GM23338 (cell line): ENCODE data around the gene CEP135. TPM values are rescaled to one million over a fixed set of nuclear protein-coding genes. Genes with fewer than 3 reads are reported as not detected.

Experiments used
- ATAC-seq: fragments of 200-7000 bp; cut with Tn5 transposase; 3 replicates; pipeline ENCODE4 v1.9.1; 2020
- DNase-seq: peaks from one replicate; pipeline ENCODE4 v3.0.0-alpha.2; 2015; ENCODE audit warnings: low spot score
- H2AFZ ChIP-seq: fragments of 200-600 bp; sonication (generic); 2 replicates; pipeline ENCODE4 v1.8.0; 2016; ENCODE audit warnings: antibody characterized with exemption, mild to moderate bottlenecking, moderate library complexity
- H3F3A ChIP-seq: fragments of 200-600 bp; sonication (generic); replicated peaks from 2 replicates; pipeline ENCODE4 v1.8.0; 2017; ENCODE audit warnings: antibody characterized with exemption, mixed run types, low read depth
- H3K27ac ChIP-seq: fragments of 200-600 bp; sonication (generic); 2 replicates; pipeline ENCODE4 v1.6.1; 2016; ENCODE audit warnings: low read depth
- H3K27me3 ChIP-seq: fragments of 200-600 bp; sonication (generic); 2 replicates; pipeline ENCODE4 v1.8.0; 2016; ENCODE audit warnings: mild to moderate bottlenecking, mixed run types, moderate library complexity; ENCODE audit not compliant: insufficient read depth
- H3K36me3 ChIP-seq: fragments of 200-600 bp; sonication (generic); 2 replicates; pipeline ENCODE4 v1.8.0; 2016; ENCODE audit warnings: mild to moderate bottlenecking; ENCODE audit not compliant: insufficient read depth
- H3K4me1 ChIP-seq: fragments of 200-600 bp; sonication (generic); 2 replicates; pipeline ENCODE4 v1.8.0; 2016; ENCODE audit warnings: mild to moderate bottlenecking, moderate library complexity; ENCODE audit not compliant: insufficient read depth
- H3K4me2 ChIP-seq: fragments of 200-600 bp; sonication (generic); 2 replicates; pipeline ENCODE4 v1.7.1; 2017; ENCODE audit warnings: mixed run types
- H3K4me3 ChIP-seq: fragments of 200-600 bp; sonication (generic); 2 replicates; pipeline ENCODE4 v1.6.1; 2016; ENCODE audit warnings: mixed run types
- H3K79me2 ChIP-seq: fragments of 200-600 bp; sonication (generic); replicated peaks from 2 replicates; pipeline ENCODE4 v1.8.0; 2017; ENCODE audit warnings: mild to moderate bottlenecking; ENCODE audit not compliant: insufficient read depth
- H3K9me2 ChIP-seq: fragments of 200-600 bp; sonication (generic); 2 replicates; pipeline ENCODE4 v1.8.0; 2017; ENCODE audit not compliant: insufficient read depth
- H4K20me1 ChIP-seq: fragments of 200-600 bp; sonication (generic); replicated peaks from 2 replicates; pipeline ENCODE4 v1.8.0; 2017; ENCODE audit warnings: mild to moderate bottlenecking; ENCODE audit not compliant: insufficient read depth
- H3K27ac Mint-ChIP-seq: 2 replicates; pipeline ENCODE4 v1.8.0; 2020; ENCODE audit warnings: inconsistent platforms, mild to moderate bottlenecking, moderate library complexity, mixed read lengths
- H3K27me3 Mint-ChIP-seq: 3 replicates; pipeline ENCODE4 v1.8.0; 2022; ENCODE audit warnings: low read depth, mild to moderate bottlenecking, moderate library complexity, mixed read lengths, inconsistent platforms; ENCODE audit not compliant: insufficient read depth, poor library complexity
- H3K36me3 Mint-ChIP-seq: 3 replicates; pipeline ENCODE4 v1.8.0; 2021; ENCODE audit warnings: low read depth, mild to moderate bottlenecking, inconsistent platforms, moderate library complexity, mixed read lengths
- H3K4me1 Mint-ChIP-seq: 3 replicates; pipeline ENCODE4 v1.8.0; 2020; ENCODE audit warnings: mild to moderate bottlenecking, inconsistent platforms, mixed read lengths
- H3K4me3 Mint-ChIP-seq: 3 replicates; pipeline ENCODE4 v1.8.0; 2021; ENCODE audit warnings: moderate library complexity, mild to moderate bottlenecking, inconsistent platforms, mixed read lengths
- H3K9me3 Mint-ChIP-seq: 3 replicates; pipeline ENCODE4 v1.8.0; 2020; ENCODE audit warnings: moderate library complexity, mild to moderate bottlenecking, inconsistent platforms, mixed read lengths
- CREB1 ChIP-seq: fragments of 250-450 bp; sonication (Bioruptor Pico); IDR thresholded peaks from 2 replicates; pipeline ENCODE4 v1.5.0; 2020; ENCODE audit warnings: low read depth, mild to moderate bottlenecking, moderate library complexity
- CTCF ChIP-seq, 2 experiments: fragments of 200-600 bp in 1 of 2; sonication (generic) in 1 of 2; conservative IDR thresholded peaks; 2 replicates each; pipeline versions ENCODE4 v1.5.1 to v1.6.1; 2016 to 2017; ENCODE audit warnings: antibody characterized with exemption in 2 of 2, low read depth in 2 of 2, mild to moderate bottlenecking in 2 of 2, moderate library complexity in 1 of 2
- ETS1 ChIP-seq: IDR thresholded peaks from 2 replicates; pipeline ENCODE4 v1.6.1; 2016; ENCODE audit warnings: antibody characterized with exemption
- EZH2 ChIP-seq: fragments of 200-600 bp; sonication (generic); IDR thresholded peaks from one replicate; pipeline ENCODE4 v1.8.0; 2017; ENCODE audit warnings: antibody characterized with exemption, mild to moderate bottlenecking, low read depth; ENCODE audit not compliant: unreplicated experiment
- EZH2phosphoT487 ChIP-seq: fragments of 200-600 bp; sonication (generic); IDR thresholded peaks from one replicate; pipeline ENCODE4 v1.8.1; 2018; ENCODE audit warnings: antibody characterized with exemption; ENCODE audit not compliant: unreplicated experiment
- JUNB ChIP-seq: IDR thresholded peaks from one replicate; pipeline ENCODE4 v1.6.1; 2016; ENCODE audit warnings: antibody characterized with exemption; ENCODE audit not compliant: unreplicated experiment
- NANOG ChIP-seq: IDR thresholded peaks from 2 replicates; pipeline ENCODE4 v1.6.1; 2016; ENCODE audit warnings: antibody characterized with exemption, borderline replicate concordance
- POLR2AphosphoS5 ChIP-seq: IDR thresholded peaks from 2 replicates; pipeline ENCODE4 v1.6.1; 2016; ENCODE audit warnings: antibody characterized with exemption, low read depth
- REST ChIP-seq: IDR thresholded peaks from one replicate; pipeline ENCODE4 v1.6.1; 2018; ENCODE audit warnings: antibody characterized with exemption; ENCODE audit not compliant: unreplicated experiment
- STAT1 ChIP-seq: IDR thresholded peaks from one replicate; pipeline ENCODE4 v1.6.1; 2016; ENCODE audit warnings: antibody characterized with exemption; ENCODE audit not compliant: unreplicated experiment
- ZNF114 ChIP-seq: fragments of 250-450 bp; sonication (Bioruptor Pico); IDR thresholded peaks from 2 replicates; pipeline ENCODE4 v1.5.0; 2020; ENCODE audit warnings: mild to moderate bottlenecking, moderate library complexity
- ZNF331 ChIP-seq: fragments of 250-450 bp; sonication (Bioruptor Pico); IDR thresholded peaks from 2 replicates; pipeline ENCODE4 v1.5.0; 2020; ENCODE audit warnings: low read depth, mild to moderate bottlenecking, moderate library complexity
- ZNF462 ChIP-seq: fragments of 250-450 bp; sonication (Bioruptor Pico); IDR thresholded peaks from 2 replicates; pipeline ENCODE4 v1.5.0; 2020; ENCODE audit warnings: mild to moderate bottlenecking, moderate library complexity
- polyA plus RNA-seq: library from polyadenylated mRNA; unstranded; fragments of >200 nt; fragmentation: Nextera tagmentation; extraction: Ambion mirVana; gene quantifications from 2 replicates; pipeline ENCODE4 v1.2.1, GENCODE V29; 2016
- total RNA-seq: library from RNA; depleted of rRNA; stranded (reverse); fragments of >200 nt; shearing (Covaris generic); gene quantifications from 2 replicates; pipeline ENCODE4 v1.2.3, GENCODE V29; 2014

Gene CEP135
- total and polyA plus RNA-seq, 2 experiments from 2014 or later = 11.8 to 15.7 TPM

- Histone ChIP-seq H3F3A (no peaks in the 10 kb centered on the region), H4K20me1 (no peaks in the 10 kb centered on the region; the same call in 1 of the 2 replicates), H3K9me2 (no peaks in the 10 kb centered on the region), H3K79me2 (no peaks in the 10 kb centered on the region), H3K4me2 (no peak overlapping the region), H3K36me3 (peaks cover 2% of the 10 kb centered on the region), H2AFZ (no peak overlapping the region), H3K4me3 (no peak overlapping the region), H3K27ac (no peak overlapping the region), H3K27me3 (no peaks in the 10 kb centered on the region), H3K4me1 (no peaks in the 10 kb centered on the region)
- Mint-ChIP-seq H3K4me3 (no peak overlapping the region), H3K9me3 (no peaks in the 10 kb centered on the region), H3K27me3 (peaks cover 6% of the 10 kb centered on the region), H3K27ac (no peak overlapping the region), H3K4me1 (no peaks in the 10 kb centered on the region), H3K36me3 (peaks cover 33% of the 10 kb centered on the region; the same call in 2 of the 3 replicates)
- ATAC-seq (no peak), DNase-seq (no peak)
- TF ChIP-seq REST = no peak
- no peak for TF ChIP-seq NANOG
- TF ChIP-seq EZH2 = no peak
- no peak for TF ChIP-seq POLR2AphosphoS5
- TF ChIP-seq ZNF462 (CRISPR knock-in tag) = no peak
- no peak for TF ChIP-seq EZH2phosphoT487
- no peak for TF ChIP-seq ZNF331 (CRISPR knock-in tag)
- TF ChIP-seq CTCF (conservative IDR thresholded peaks at IDR 0.05; ENCODE audit: low read depth in 2 of 2) = no peak
- no peak for TF ChIP-seq STAT1
- TF ChIP-seq ZNF114 (CRISPR knock-in tag) = no peak
- TF ChIP-seq JUNB = no peak
- no peak for TF ChIP-seq CREB1
- TF ChIP-seq ETS1 = no peak
Observed at GRCh38 chr4:55959655-55960054, 10.9 kb downstream of the CEP135 start.
